HG03108 (cell line): ENCODE data around the gene DNAJC4.

Experiments used
- ATAC-seq: cut with Tn5 transposase; IDR thresholded peaks from one replicate; pipeline ENCODE4 v1.9.1; 2021; ENCODE audit warnings: moderate library complexity; ENCODE audit not compliant: unreplicated experiment

The DNAJC4 gene

DNA sequence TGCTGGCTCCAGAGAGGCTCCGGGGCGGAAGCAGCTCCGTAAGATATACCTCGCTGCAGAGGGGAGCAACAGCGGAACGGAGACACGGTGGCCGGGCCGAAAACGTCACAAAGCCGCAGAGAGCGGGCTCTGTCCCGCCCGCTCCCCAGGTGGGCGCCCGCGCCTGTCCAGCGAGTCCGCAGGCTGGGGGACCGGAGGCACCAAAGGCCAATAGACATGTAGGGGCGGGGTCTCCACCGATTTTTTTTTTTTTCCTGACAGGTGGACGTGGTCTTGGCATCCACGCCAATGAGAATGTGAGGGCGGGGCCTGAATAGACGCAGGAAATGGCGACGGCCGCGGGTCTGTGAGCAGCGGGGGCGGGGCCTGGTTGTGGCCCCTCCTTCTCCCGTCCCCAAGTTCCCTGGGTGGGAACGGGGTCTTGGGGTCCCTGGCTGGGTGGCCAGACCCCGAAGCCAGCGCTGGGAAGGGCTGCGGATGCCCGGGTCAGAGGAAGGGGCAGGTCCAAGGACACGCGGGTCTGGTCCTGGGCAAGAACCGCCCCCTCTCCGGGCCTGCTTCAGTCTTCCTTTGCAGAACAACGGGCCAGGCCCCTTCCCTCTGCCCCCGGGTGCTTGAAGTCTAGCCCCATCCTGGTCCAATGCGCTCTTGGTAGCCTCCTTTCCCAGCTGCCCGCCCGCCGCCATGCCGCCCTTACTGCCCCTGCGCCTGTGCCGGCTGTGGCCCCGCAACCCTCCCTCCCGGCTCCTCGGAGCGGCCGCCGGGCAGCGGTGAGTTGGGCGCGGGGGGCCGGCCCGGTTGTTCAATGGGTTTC, at the start of gene DNAJC4:
Gene DNAJC4 (plus strand): TSS at position 378 of the 814 bp plus-strand sequence. CDS start 307 bp downstream, at position 685.
- ATAC-seq = peak; percentile 34

DNA sequence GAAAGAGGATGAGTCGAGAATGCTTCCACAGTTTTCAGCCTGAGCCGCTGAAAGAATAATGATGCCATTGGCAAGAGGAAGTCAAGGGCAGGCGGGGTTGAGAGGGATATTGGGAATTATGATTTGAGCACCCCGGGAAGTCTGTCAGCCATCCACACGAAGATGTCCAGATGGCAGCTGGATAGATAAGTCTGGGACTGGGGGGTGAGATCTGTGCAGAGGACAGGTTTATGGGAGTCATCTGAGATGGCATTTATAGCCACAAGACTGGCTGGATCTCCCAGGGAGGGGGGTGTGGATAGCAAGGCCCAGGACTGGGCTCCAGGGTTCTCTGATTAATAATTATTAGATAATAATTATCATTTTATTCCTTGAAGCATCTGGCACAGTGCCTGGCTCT, 49.5 kb upstream of the DNAJC4 start:
- no peak for ATAC-seq

DNA sequence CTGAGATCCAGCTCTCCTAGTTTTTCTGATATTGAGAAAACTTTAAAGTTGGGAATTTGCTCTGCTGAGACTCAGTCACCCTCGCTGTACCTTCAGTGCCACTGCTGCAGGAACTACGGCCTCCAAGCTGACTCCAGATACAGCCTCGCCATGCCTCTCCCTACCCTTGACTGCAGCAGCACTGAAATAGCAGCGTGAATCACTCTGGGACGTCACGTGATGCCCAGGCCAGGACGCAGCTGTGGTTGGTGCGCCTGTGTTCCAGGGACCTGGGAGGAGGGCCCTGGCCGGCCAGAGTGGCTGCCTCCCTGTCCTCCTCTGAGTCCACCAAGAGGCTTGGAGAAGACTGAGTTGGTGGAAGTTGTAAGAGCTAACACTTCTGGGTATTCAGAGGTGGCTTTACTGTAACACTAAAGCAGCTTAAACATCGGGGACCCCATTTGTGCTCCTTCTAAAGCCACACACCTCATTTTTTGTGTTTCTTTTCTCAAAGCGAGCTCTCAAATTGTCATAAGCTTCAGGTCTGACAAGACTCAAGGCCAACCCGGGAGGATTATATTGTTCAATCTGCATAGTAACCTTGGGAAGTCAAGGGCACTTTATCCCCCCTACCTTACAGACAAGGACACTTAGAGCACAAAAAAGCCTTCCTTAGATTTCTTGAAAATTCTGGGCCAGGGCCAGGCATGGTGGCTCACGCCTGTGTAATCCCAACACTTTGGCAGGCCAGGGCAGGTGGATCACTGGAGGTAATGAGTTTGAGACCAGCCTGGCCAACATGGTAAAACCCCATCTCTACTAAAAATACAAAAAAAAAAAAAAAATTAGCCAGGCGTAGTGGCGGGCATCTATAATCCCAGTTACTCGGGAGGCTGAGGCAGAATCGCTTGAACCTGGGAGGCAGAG, 48.6 kb upstream of the DNAJC4 start:
- ATAC-seq = no peak

DNA sequence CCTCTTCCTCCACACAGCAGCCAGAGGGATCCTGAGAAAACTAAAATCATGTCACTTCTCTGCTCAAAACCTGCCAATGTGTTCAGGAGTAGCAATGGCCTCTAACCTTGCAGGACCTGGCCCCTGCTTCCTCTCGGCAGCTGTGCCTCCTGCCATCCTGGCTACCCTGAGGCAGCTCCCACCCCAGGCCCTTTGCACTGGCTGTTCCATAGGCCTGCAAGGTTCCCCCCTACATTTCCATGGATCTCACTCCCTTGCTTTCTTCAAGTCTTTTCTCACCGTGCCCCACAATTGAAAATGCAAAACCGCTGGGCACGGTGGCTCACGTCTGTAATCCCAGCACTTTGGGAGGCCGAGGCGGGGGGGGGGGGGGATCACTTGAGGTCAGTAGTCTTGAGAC, 46.5 kb upstream of the DNAJC4 start:
- no peak for ATAC-seq

DNA sequence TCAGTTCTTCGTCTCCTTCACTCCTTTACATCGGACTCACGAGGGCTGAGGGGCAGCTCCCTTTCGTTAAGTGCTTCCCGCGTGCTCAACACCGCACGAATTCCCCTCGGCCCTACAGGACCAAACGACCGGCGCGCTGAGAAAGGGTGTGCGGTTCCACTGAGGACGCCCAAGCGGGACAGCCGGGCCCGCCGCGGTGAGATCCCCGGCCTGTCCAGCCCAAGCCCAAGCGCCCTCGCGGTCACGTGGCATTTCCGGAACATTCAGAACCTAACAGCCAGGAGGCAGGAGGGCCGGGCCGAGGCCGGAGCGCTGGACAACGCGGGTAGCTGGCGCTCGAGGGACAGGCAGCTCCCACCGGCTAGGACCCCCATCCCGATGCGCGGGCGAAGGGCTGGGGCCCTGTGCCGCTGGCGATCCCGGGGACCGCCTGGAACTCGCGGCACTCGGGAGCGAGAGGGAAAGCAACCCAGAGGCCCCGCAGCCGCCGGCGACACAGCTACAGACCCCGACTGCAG, 45.1 kb upstream of the DNAJC4 start:
- ATAC-seq = peak; percentile 18

DNA sequence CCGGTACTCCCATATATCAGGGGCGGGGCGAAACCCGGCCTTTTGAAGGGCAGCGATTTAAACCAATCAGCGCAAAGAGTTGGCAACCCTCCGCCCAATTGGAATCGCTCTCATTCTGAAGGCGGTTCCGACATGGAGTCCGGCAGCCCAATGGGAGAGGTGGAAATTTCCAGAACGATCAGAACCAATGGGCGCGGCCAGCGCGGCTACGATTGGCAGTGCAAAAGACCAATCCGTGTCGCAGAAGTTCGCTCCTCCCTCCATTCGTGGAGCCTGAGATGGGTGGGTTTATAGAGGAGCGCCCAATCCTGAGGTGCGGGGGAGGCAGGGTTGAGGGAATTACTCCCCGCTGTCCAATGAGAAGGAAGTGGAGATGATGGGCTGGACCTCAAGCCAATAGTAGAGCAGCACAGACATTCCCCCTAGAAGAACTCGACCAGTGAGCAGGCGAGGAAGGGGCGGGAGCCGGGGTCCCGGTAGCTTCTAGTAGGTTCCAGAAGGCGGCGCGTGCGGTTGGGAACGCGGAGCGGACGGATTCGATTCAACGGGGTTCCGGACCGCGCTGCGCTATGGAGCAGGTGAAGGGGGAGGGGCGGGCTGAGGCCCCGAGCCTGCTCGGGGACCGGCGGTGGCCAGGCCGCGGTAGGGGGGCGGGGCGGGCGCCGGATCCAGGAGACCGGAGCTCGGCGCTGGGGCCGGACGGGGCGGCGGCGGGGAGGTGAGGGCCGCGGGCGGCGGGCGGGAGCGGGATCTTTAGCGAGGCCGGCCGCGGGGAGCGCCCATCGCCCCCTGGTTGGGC, 44.5 kb upstream of the DNAJC4 start, which contains the start of gene STIP1:
Gene STIP1 (plus strand): TSS at position 479 of the 799 bp plus-strand sequence. CDS start 91 bp downstream, at position 570.
- peak; percentile 78 for ATAC-seq

DNA sequence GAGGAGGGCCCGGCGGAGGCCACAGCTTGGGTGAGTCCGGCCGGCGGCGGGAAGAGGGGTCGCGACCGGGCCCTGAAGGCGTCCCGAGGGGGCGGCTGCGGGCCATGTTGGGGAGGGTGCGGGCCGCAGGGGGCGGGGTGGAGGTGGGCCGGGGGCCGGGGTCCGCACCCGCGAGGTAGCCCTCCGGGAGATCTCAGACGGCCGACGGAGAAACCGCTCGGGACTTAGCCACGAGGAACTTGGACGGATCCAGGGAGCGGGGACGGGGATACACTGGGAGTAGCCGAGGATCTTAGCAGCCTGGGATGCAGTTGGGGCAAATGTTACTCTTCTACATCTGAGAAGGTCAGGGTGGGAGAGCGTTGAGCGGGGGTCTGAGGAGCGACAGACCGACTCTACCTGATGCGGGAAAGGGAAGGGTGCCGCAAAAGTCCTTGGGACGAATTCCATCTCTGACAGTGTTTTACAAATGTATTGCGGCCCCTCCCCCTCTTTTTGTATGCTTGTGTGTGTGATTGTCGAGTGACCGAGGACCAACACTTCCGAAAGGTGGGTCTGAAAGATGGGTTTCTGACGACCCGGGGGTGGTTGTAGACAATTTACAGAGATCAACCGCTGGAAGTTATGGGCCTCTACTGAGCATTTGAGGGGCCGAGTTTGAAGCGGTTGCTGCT, 43.7 kb upstream of the DNAJC4 start:
- no peak for ATAC-seq

DNA sequence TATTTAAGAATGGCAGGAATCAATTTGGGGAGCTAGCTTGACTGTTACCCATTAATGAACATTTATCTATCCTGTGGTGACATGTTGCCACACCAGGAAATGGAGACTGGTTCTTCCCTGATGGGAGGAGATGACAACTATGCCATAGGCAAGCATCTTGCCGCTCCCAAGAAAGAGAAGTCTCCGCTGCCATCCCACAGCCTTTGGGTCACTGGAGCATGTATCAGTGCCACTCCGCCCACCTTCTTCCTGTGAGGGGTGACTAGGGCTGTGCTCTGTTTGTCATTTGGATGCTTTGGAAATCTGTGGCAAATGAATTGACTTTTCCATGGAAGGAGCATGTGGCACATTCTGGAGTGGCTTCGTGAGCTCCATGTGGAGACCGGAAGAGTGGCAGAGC, 37.9 kb upstream of the DNAJC4 start:
- no peak for ATAC-seq

DNA sequence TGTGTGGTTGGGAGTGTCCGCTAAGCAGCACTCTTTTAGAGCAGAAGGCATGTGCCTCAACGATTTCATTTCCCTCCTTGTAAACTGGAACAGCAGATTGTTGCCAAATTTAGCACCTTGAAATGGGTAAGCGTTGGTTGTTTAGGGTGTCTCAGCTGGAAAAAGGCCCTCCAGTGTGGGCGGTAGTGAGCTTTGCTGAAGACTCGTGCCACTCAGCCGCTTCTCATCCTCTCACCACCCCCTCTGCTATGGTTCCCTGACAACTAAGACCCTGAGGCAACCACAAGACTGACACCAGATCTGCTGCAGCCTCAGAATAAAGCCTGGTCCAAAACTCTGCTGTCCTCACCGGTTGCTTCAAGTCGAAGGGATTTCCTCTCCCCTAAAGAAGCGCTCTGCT, 33.7 kb upstream of the DNAJC4 start:
- ATAC-seq = no peak

- no peak for ATAC-seq
These were observed 31.8 kb upstream of the DNAJC4 start for GRCh38 chr11:64198511-64198910.

DNA sequence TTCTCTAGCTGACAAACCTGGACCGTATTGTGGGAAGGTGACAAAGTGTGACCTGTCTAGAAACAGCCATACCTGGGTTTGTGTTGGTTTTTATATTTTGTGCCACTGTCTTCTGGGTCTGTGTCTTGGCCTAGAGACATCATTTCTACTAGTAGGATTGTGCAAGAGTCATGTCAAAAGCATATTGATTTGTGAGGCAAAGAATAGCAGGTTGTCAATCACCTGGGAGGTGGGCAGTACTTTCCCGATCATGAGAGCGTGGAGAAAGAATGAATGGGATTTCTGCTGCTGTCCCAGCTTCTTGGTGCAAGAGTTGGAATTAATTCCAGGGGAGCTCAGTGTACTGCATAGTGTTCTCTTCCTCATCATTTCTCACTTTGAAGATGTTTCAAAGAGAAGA, 28.8 kb upstream of the DNAJC4 start:
- ATAC-seq = no peak

- ATAC-seq = no peak
These were observed 27.4 kb upstream of the DNAJC4 start for GRCh38 chr11:64202992-64203391.

DNA sequence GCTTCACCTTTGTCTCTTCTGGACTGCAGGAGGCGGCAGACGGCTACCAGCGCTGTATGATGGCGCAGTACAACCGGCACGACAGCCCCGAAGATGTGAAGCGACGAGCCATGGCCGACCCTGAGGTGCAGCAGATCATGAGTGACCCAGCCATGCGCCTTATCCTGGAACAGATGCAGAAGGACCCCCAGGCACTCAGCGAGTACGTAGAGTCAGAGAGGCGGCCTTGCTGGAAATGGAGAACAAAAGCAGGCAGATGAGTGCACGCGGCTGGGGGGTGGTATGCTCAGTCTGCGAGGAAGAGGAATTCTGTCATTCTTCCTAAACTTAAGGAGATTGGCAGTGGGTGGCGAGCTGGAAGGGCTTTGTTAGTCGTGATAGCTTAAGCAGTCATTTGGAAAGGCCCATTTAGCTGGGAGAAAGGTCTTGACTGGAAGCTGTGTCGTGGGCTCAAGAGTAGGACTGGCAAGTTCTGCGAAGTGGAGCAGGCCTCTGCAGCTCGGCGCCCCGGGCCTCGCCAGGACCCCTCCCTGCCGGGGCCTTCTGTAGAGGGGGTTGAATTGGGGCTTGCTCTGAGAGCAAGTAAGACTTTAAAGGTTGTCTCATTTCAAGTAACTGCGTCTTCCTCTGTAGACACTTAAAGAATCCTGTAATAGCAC, 26.8 kb upstream of the DNAJC4 start:
- ATAC-seq = no peak

DNA sequence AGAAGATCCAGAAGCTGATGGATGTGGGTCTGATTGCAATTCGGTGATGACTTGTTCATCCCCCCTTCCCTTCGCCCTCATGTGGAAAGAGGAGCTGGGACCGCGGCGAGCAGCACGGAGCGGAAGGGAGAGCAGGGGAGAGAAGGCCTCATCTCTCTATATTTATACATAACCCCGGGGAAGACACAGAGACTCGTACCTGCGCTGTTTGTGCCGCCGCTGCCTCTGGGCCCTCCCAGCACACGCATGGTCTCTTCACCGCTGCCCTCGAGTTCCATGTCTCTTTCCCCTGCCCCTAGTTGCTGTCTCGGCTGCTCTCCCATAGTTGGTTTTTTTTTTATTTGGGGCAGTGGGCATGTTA, 26.3 kb upstream of the DNAJC4 start:
- no peak for ATAC-seq

DNA sequence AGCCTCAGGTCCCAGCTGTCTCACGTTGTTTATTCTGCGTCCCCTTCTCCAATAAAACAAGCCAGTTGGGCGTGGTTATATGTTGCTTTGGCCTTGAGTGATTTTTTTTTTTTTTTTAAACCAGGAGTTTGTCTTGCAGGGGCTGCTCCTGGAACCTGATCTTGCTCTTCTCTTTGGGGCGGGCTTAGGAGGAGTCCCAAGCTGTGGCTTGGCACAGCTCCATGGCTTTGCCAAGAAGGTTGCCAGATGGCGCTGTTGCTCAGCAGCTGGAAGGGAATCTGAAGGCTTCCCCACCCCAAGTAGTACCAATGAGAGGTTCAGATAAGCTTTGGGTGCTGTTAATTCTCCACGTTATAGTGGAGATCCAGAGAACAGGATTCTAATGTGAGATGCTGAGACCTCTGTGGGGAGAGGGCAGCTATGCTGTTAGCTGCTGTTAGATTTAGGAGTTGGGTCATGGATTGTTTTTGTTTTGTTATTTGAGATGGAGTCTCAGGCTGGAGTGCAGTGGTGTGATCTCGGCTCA, 25.8 kb upstream of the DNAJC4 start:
- no peak for ATAC-seq

DNA sequence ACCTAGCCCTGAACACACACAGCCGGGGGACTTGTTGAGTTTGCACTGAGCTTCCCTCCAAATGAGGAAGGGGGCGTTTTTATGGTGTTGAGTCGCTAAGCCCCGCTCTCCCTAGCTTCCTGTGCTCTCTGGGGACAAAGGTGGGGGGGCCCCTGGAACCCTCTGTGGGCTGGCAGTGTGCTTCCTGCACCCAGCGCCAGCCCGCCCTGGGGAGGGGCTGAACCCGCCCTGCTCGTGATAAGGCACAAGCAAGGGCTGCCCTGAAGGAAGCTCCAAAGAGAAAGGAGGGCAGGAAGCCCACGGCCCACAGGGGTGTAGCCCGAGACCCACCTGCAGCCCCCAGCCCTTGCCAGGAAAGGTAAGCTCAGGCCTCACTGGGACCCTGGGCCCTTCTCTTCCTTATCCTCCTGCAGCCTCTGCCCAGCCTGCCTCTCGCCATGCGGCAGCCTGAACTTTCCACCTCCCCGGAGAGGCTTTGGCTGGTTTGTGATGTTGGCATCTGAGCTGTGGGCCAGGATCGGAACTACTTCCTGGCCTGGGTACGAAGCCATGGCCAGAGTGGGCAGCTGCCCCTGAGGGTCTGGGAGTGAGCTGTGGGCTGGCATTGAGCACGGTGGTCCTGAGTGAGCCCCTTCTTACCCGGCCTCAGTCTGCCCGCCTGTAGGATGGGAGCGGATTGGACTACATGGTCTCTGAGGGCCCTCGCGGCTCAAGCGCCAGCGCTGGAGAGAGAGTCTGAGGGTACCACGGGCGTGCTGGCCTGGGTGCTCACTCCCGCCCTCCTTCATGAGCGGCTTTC, 23.7 kb upstream of the DNAJC4 start, which contains the start of gene FERMT3:
Gene FERMT3 (plus strand): TSS at position 265 of the 799 bp plus-strand sequence. CDS start 644 bp downstream, outside the sequence.
- peak; percentile 39 for ATAC-seq

DNA sequence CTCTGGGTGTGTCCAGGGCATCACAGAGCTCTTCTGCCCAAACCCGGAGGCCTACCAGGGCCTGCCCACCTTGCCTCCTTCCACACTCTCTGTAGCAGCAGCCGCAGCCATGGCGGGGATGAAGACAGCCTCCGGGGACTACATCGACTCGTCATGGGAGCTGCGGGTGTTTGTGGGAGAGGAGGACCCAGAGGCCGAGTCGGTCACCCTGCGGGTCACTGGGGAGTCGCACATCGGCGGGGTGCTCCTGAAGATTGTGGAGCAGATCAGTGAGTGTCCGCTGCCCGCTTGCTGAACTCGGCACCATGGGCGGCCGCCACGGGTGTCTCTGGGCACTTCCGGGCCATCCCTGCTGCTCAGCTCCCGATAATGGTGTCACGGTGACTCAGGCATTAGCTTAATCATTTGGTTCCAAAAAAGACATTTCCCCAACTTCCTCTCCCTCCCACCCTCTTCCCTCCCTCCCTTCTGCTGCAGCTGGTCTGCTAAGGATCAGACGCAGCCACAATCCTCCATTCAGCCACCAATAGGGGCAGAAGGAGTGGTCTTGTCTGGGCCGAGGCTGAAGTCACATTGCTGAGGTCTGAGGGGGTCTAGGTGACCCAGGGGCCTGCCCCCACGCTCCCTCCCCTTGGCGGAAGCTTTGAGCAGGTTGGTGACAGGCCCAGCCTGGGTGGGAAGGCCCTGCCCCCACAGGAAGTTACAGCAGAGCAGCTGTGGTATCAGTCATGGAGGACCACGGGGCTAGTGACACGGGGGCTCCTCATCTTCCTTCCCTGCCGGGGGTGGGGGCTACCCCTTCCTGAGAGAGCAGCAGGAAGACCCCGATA, 22.9 kb upstream of the DNAJC4 start:
- peak; percentile 51 for ATAC-seq
